Activated CD8-positive, alpha-beta memory T cell treated with anti-CD3 and anti-CD28 coated beads for 36 hours (primary cell): Measurements from ENCODE around the gene PRR5. TPM values are rescaled to one million over a fixed set of nuclear protein-coding genes. Genes with fewer than 3 reads are reported as not detected.

Source experiments
- CTCF ChIA-PET: fragments of 350-600 bp; sonication (Branson Sonifier 250); formaldehyde crosslinking; loops from one replicate; lab custom pipeline; 2021; ENCODE audit warnings: antibody characterized with exemption; lab: Charles Lee
- POLR2A ChIA-PET: fragments of 350-600 bp; sonication (Branson Sonifier 250); formaldehyde crosslinking; loops from one replicate; lab custom pipeline; 2021; ENCODE audit warnings: antibody characterized with exemption; lab: Charles Lee
- total RNA-seq, 2 experiments: library from RNA; stranded (reverse); gene quantifications; one replicate each; pipeline ENCODE4 v1.2.3, GENCODE V29; 2021

The PRR5 gene
- total RNA-seq, 2 experiments from 2014 or later = 22.5 to 25.4 TPM

GRCh38 chr22:44704159-44705021 lies 2.4 kb downstream of the PRR5 start:
- ChIA-PET POLR2A (interaction anchor here (0.6 kb wide), 1 partner anchor 1551 kb away, joined by 3 read pairs; no protein-coding TSS in a partner anchor), CTCF (interaction anchor here (1.6 kb wide), 2 partner anchors 8 to 12 kb away, joined by 3 to 4 read pairs; no protein-coding TSS in a partner anchor)

GRCh38 chr22:44705022-44705297 lies 3.0 kb downstream of the PRR5 start:
- CTCF ChIA-PET = interaction anchor here (1.6 kb wide), 1 partner anchor 8 kb away, joined by 4 read pairs; no protein-coding TSS in a partner anchor

DNA sequence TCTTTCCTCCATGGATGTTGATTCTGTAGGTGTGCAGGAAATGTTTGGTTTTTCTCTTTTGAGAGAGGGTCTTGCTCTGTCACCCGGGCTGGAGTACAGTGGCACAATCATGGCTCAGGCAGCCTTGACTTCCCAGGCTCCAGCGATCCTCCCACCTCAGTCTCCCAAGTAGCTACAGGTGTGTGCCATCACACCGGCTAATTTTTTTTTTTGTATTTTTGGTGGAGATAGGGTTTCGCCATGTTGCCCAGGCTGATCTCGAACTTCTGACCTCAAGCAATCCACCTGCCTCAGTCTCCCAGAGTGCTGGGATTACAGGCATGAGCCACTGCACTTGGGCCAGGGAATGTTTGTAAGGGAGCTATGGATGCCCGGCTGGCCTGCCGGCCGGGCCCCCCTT lies 4.5 kb downstream of the PRR5 start:
- POLR2A ChIA-PET = no interaction called here
- CTCF ChIA-PET = interaction anchor here (1.3 kb wide), 1 partner anchor 30 kb away, joined by 4 read pairs; no protein-coding TSS in a partner anchor

More at GRCh38 chr22:44705022-44705297, 3.0 kb downstream of the PRR5 start:
- POLR2A ChIA-PET = interaction anchor here (0.6 kb wide), 1 partner anchor 1551 kb away, joined by 3 read pairs; no protein-coding TSS in a partner anchor

- POLR2A ChIA-PET = no interaction called here
- CTCF ChIA-PET = interaction anchor here (1.9 kb wide), 1 partner anchor 28 kb away, joined by 5 read pairs; no protein-coding TSS in a partner anchor
Observed at GRCh38 chr22:44707178-44707577, 5.2 kb downstream of the PRR5 start.

- CTCF ChIA-PET = interaction anchor here (1.9 kb wide), 1 partner anchor 28 kb away, joined by 5 read pairs; no protein-coding TSS in a partner anchor
- POLR2A ChIA-PET = no interaction called here
Observed at GRCh38 chr22:44707752-44708151, 5.7 kb downstream of the PRR5 start.

GRCh38 chr22:44709881-44710392 lies 7.9 kb downstream of the PRR5 start:
- ChIA-PET CTCF (interaction anchor here (1.8 kb wide), 1 partner anchor 12 kb away, joined by 6 read pairs; no protein-coding TSS in a partner anchor), POLR2A (no interaction called here)

- POLR2A ChIA-PET = no interaction called here
- CTCF ChIA-PET = interaction anchor here (1.8 kb wide), 1 partner anchor 13 kb away, joined by 6 read pairs; no protein-coding TSS in a partner anchor
Observed at GRCh38 chr22:44710474-44711240, 8.7 kb downstream of the PRR5 start.

- ChIA-PET CTCF (interaction anchor here (1.8 kb wide), 1 partner anchor 13 kb away, joined by 6 read pairs; no protein-coding TSS in a partner anchor), POLR2A (no interaction called here)
Observed at GRCh38 chr22:44711241-44711560, 9.2 kb downstream of the PRR5 start.

DNA sequence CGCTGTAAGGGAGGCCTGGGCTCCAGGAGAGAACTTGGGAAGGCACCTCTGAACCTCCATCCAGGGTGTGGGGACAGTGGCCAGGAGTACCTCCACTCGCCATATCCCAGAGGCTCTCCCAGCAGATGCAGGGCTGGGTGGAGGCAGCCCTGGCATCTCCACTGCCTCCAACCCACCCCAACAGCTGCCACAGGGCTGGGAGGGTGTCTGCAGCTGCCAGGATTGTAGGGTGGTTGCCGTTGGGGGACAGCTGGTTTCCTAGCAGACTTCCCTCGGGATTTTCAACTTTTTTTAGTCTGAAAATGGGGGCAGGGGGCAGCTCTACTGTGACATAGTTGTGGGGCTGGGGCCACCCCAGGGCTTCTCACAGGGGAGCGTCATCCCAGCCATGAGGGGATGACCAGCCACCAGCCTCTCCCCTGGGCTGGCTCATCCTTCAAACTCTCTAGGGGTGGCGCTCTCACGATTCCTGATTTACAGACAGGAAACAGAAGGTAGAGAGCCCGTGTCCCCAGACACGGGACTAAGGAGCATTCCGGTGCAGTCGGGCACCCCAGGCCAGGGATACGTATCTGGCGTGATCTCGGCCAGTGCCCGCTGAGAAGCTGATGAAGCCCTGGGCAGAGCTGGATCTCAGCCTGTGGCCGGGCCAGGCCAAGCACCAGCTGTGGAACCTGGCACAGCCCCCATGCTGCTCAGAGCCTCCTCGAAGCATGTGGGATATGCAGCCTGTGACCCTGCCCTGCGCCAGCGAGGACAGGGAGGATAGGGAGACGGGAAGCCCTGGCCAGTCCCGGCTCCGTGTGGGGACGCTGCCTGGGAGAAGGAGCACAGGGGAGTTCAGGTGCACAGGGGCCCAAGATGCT lies 9.9 kb downstream of the PRR5 start:
- CTCF ChIA-PET = interaction anchor here (1.3 kb wide), 1 partner anchor 27 kb away, joined by 3 read pairs; no protein-coding TSS in a partner anchor
- POLR2A ChIA-PET = no interaction called here

- POLR2A ChIA-PET = no interaction called here
- CTCF ChIA-PET = interaction anchor here (1.3 kb wide), 1 partner anchor 28 kb away, joined by 3 read pairs; no protein-coding TSS in a partner anchor
Observed at GRCh38 chr22:44712962-44713361, 11.0 kb downstream of the PRR5 start.

- ChIA-PET CTCF (interaction anchor here (1.0 kb wide), 1 partner anchor 17 kb away, joined by 3 read pairs; no protein-coding TSS in a partner anchor), POLR2A (no interaction called here)
Observed at GRCh38 chr22:44714703-44715350, 12.8 kb downstream of the PRR5 start.

- CTCF ChIA-PET = interaction anchor here (0.7 to 1.1 kb wide), 3 partner anchors 9 to 26 kb away, joined by 3 to 4 read pairs (median 3); no protein-coding TSS in a partner anchor
Observed at GRCh38 chr22:44718418-44718817, 16.4 kb downstream of the PRR5 start.

DNA sequence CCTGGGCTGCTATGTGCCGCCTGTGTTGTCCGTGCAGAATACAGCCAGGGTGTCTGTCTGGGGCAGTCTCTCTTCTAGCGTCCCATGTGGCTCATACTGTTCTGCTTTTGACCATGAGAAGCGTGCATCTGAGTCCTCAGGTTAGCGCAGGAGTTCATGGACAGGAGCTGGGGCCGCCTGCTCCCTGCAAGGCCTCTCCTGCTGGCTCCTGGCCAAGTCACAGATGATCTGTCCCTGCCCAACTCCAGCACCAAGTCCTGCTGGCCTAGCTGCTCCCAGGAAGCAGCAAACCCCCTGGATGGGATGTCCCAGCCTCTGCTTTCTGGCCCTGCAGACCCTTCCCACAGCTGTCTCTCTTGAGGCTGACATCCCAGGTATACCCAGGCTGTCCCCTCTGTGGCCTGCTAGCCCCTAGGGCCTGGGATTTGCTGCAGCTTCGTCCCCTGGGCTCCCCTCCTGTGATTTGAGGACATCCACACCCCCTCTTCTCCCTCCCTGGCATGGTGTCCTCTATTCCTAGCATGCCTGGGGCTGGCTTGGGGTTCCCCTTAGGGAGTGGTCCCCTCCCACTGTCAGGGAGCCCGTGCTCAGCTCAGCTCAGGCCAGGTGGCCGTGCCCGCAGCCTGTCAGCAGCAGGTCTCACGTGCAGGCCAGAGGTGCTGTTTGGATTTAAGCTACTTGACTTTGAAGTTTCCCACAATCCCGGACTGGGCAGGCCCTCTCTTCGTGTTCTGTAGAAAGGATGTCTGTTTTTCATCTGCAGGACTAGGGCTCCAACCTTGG lies 17.8 kb downstream of the PRR5 start:
- ChIA-PET POLR2A (no interaction called here), CTCF (interaction anchor here (1.1 to 1.4 kb wide), 2 partner anchors 8 to 15 kb away, joined by 3 to 4 read pairs; no protein-coding TSS in a partner anchor)

More at GRCh38 chr22:44718418-44718817, 16.4 kb downstream of the PRR5 start:
- POLR2A ChIA-PET = interaction anchor here (0.7 kb wide), 1 partner anchor 1530 kb away, joined by 4 read pairs; no protein-coding TSS in a partner anchor

- CTCF ChIA-PET = interaction anchor here (0.7 to 1.4 kb wide), 2 partner anchors 14 to 727 kb away, joined by 3 read pairs; no protein-coding TSS in a partner anchor
- POLR2A ChIA-PET = no interaction called here
Observed at GRCh38 chr22:44721213-44721612, 19.2 kb downstream of the PRR5 start.

- ChIA-PET POLR2A (no interaction called here), CTCF (interaction anchor here (0.7 kb wide), 1 partner anchor 95 kb away, joined by 3 read pairs; no protein-coding TSS in a partner anchor)
Observed at GRCh38 chr22:44722611-44723010, 20.6 kb downstream of the PRR5 start.

- ChIA-PET POLR2A (no interaction called here), CTCF (no interaction called here)
Observed at GRCh38 chr22:44723801-44724200, 21.8 kb downstream of the PRR5 start.

DNA sequence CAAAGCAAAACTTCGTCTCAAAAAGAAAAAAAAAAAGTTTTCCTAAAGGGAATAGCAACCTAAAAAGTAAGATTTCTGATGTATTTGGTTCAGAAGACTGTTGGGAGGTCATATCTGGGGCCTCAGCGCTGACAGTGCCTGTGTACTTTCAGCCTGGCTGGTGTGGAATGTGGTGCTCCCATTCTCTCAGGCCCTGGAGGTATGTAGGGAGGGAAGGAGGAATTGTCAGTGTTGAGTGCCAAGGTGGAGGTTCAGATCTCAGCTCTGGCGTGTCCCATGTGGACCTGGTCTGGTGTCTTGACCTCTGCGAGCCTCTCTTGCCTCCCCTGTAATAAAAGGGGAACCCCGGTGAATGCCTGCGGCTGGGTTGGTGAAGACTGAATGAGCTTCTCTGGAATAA lies 22.4 kb downstream of the PRR5 start:
- CTCF ChIA-PET = interaction anchor here (1.1 kb wide), 1 partner anchor 12 kb away, joined by 3 read pairs; no protein-coding TSS in a partner anchor
- POLR2A ChIA-PET = no interaction called here
